MV-4-11 (cell line): Measurements from ENCODE around the gene SIPA1.
"Not testable (repeated sequence)": the region's sequence is repeated elsewhere in the genome, so short reads cannot be mapped to it uniquely, and the experiment has no call there.

Experiments used
- DNase-seq: peaks from one replicate; lab custom pipeline; 2025; lab: John Stamatoyannopoulos, UW

The SIPA1 gene

DNA sequence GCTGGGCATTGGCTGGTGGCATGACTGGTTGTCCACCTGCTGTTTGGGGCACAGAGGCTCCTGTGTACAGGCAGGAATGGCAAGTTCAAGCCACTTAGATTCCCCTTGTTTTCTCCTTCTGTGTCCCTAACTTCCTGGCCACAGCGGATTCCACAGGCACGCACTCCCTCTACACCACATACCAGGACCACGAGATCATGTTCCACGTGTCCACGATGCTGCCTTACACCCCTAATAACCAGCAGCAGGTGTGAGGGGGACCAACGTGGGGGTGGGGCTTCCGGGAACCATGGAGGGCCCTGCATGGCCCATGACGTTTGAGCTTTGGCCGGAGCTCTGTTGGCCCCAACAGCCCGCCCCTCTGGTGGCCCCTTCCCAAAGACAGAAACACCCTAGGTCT is 7.8 kb downstream of the SIPA1 start:
- no peak for DNase-seq

DNA sequence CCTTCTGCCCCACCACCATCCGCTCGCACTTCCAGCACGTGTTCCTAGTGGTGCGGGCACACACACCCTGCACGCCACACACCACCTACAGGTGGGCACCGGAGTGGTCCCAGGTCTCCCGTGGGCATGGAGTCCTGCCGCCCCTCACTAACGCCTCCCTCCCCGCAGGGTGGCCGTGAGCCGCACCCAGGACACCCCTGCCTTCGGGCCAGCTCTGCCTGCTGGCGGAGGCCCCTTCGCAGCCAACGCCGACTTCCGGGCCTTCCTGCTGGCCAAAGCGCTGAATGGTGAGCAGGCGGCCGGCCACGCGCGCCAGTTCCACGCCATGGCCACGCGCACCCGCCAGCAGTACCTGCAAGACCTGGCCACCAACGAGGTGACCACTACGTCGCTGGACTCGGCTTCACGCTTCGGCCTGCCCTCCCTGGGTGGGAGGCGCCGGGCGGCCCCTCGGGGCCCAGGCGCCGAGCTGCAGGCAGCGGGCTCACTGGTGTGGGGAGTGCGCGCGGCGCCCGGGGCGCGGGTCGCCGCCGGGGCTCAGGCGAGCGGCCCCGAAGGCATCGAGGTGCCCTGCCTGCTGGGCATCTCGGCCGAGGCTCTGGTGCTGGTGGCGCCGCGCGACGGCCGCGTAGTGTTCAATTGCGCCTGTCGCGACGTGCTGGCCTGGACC is 8.5 kb downstream of the SIPA1 start:
- no peak for DNase-seq

- no peak for DNase-seq
Measured at GRCh38 chr11:65646958-65647701, 9.2 kb downstream of the SIPA1 start.

GRCh38 chr11:65648997-65649493 is 11.1 kb downstream of the SIPA1 start:
- no peak for DNase-seq

GRCh38 chr11:65649656-65650546 is 12.0 kb downstream of the SIPA1 start:
- DNase-seq = no peak

DNA sequence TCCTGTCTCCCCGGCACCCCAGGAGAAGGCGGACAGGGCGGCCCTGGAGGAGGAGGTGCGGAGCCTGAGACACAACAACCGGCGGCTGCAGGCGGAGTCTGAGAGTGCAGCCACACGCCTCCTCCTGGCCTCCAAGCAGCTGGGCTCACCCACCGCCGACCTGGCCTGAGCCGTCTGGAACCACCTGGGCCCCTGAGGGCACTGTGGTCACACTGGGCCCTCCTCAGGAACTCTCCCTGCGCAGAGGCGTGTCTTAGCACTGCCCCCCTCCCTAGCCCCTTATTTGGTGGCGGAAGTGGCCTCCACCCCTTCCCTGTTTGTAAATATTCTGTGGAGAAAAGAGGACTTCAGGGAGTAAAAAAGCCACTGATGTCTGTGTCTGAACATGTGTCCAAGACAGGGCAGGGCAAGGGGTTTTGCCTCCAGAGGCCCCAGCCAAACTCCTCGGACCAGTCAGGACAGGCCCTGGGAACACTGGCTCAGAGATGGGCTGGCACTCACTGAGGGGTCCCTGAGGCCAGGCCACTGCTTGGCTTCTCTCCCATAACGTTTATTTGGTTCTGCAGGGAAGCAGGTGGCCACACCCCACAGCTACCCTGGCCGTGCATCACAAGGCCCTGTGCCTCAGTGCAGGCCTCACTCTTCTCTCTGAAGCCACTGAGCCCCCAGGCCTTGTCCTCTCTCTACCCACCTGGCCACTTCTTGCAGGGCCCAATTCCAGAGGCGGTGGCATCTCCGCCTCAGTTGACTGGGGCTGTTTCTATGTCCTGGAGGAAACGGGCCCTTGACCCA is 12.8 kb downstream of the SIPA1 start:
- DNase-seq = no peak

GRCh38 chr11:65651339-65651588 is 13.4 kb downstream of the SIPA1 start:
- no peak for DNase-seq

GRCh38 chr11:65651589-65652510 is 13.9 kb downstream of the SIPA1 start:
- peak; percentile 40 for DNase-seq

DNA sequence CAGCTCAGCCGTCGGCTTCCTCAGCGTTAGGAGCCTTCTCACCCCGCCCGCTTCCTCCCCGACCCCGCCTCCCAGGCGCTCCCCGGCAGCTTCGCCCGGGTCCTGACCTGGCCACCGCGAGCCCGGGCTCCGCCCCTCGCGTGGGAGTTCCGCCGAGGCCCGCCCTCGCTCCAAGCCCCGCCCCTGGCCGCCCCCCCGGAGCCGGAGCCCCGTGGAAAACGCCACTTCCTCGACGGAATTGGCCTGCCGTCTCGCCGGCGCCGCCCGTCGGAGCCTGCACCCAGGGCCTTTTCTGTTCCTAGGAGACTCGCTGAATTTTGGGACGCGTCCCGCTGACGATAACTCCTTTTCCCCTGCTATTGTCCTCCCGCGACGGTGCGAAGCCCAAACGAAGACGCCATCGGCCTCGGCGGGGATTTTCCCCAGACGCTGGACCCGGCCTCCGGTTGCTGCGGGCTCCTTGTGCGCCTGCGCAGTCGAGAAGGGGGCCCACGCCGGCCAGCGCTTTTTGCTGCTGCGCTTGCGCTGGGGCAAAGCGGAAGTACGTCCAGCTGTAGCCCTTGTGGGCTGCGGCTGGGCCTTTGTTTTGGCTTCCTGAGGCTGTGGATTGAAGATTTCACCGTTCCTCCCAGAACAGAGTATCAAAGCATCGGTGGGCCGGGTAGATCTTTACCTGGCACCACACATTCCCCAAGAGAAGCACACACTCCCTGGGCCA is 14.8 kb downstream of the SIPA1 start:
- DNase-seq = peak; percentile 92

DNA sequence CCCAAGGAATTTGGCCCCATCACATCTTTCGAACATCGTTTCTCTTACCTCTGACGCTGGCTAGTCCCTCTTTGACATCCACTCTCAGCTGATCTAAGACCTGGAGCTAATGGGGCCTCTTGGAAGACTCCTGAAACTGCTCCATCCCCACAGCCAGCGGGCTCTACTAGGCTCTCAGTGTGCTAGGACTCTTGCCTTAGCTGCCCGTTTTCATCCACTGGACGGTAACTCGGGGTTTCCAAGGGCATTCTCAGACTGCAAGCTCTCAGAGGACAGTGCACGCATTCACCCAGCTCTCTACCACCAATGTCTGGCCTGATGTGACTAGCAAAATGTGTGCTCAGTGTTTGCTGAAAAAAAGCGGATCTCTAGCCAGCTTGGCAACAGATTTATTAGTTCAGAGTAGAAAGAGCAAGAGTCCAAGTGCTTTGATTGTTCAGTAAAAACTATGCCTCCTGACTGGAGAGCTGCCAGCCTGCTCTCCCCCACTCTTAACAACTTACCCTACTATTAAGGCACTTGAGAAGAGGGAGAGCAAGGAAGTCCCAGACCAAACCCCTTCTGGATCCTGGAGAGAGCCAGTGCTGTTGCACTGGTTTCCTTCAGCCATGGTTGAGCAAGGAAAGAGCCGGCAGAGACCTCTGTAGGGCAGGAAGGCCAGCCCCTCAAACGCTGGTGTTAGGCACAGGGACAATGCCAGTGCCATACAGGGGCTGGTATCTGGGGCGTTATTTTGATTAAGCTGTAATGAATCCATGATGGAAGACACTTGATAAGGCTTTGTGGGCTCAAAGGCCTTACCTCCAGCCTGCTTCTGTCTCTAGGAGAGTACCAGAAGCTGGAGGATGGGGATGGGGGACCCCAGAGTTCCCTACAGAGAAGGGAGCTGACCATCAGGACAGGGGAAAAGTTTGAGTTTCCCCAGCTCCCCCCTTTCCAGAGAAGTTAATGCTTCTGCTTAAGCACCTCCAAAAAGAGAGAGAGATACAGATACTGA is 15.6 kb downstream of the SIPA1 start:
- DNase-seq = no peak

- DNase-seq = no peak
Measured at GRCh38 chr11:65654375-65655349, 16.8 kb downstream of the SIPA1 start.

DNA sequence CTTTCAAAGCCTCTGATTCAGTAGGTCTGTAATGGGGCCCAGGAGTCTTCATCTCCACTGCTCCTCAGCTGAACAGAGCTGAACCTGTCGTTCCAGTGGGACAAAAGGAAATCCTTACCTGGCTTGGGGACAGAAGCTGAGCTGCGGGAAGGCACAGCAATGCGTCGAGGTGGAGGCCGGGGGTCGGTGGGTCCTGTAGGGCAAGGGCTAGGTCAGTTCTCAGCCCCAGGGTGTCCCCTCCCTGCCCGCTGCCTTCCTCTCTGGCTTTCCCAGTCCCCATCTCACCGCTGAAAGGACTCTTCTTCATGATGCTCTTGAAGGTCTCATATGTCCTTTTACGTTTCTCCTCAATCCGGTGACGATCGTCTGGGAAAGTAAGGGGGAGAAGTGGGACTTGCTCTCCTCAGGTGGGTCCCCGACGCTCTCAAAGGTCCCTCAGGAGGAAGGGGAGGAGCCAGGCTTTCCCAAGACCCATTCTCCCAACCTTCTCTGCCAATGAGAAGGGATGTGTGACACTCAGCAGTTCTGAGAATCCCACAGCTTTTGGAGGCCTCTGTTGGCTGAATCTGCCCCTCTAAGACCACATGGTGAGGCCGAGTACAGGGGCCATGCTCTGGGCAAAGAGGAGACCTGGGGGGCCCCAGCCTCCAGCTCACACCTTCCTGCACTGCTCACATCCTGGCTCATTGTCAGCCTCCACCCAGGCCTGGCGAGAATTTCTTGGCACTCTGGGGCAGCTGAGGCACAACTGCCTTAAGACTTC is 17.9 kb downstream of the SIPA1 start:
- no peak for DNase-seq

GRCh38 chr11:65657426-65657825 is 19.5 kb downstream of the SIPA1 start:
- no peak for DNase-seq

DNA sequence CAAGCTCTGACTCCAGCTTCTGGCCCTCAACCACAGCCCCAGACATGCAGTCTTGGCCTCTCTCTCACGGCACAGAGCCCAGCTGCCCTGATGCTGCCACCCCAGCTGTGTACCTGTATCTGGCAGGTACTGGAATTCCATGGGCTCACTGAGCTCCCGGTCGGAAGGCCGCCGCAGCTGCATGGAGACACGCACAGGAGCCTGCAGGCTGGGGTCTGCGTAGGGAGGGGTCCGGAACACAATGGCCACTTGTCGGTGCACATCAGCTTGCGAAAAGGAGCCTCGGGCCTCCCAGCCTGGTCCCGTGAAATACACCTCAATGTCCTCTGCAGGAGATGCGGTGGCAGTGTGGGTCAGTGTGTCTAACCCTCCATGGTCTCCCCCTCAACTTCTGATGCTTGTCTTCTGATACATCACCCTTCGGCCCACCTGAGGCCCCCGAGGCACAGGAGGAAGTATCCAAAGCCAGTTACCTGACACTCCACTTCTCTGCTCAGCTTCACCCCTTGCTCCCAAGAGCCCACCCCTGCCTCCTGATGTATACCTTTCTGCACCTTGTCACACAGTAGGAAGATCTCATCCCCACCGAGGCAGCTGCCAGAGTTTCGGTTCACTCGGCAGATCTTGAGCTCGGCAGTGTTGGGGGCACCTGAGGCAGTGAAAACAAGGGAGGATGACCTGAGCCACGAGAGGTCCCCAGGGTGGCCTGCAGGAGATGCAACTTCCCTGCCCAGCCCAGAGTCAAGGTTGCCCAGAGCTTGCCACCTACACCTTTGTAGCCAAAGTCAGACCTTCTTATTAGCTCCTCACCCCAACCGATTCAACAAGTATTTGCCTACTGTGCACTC is 20.5 kb downstream of the SIPA1 start:
- DNase-seq = no peak

- DNase-seq = no peak
Measured at GRCh38 chr11:65660038-65660437, 22.1 kb downstream of the SIPA1 start.

- not testable (repeated sequence) for DNase-seq
Measured at GRCh38 chr11:65660908-65661307, 23.0 kb downstream of the SIPA1 start.
